Kidney epithelial cell (primary cell): ENCODE measurements around the gene FANK1. TPM values are rescaled to one million over a fixed set of nuclear protein-coding genes. Genes with fewer than 3 reads are reported as not detected.

Source experiments
- DNase-seq: peaks from one replicate; pipeline ENCODE4 v3.0.0-alpha.2; 2010; ENCODE audit warnings: low read depth
- H3K27me3 ChIP-seq: 2 replicates; pipeline ENCODE4 v1.6.0; 2011; ENCODE audit warnings: low read length; ENCODE audit not compliant: control insufficient read depth, insufficient read depth
- H3K36me3 ChIP-seq: 2 replicates; pipeline ENCODE4 v1.5.1; 2011; ENCODE audit warnings: low read length; ENCODE audit not compliant: control insufficient read depth, insufficient read depth
- H3K4me3 ChIP-seq: 2 replicates; pipeline ENCODE4 v1.5.1; 2011; ENCODE audit warnings: low read depth, mild to moderate bottlenecking, control low read depth, low read length
- total RNA-seq: library from RNA; depleted of rRNA; stranded (reverse); fragments of >200 nt; gene quantifications from 2 replicates; pipeline ENCODE4 v1.2.3, GENCODE V29; 2015
- TF ChIP-seq, protein P1 (sequence below): IDR thresholded peaks from 2 replicates; pipeline ENCODE4 v1.5.1; 2011; ENCODE audit warnings: mild to moderate bottlenecking, moderate library complexity, low read length, control low read depth, inconsistent platforms; ENCODE audit not compliant: insufficient read depth, poor library complexity, severe bottlenecking

FANK1 gene
- total RNA-seq, 1 donor from 2014 or later, result 7.5 TPM

DNA sequence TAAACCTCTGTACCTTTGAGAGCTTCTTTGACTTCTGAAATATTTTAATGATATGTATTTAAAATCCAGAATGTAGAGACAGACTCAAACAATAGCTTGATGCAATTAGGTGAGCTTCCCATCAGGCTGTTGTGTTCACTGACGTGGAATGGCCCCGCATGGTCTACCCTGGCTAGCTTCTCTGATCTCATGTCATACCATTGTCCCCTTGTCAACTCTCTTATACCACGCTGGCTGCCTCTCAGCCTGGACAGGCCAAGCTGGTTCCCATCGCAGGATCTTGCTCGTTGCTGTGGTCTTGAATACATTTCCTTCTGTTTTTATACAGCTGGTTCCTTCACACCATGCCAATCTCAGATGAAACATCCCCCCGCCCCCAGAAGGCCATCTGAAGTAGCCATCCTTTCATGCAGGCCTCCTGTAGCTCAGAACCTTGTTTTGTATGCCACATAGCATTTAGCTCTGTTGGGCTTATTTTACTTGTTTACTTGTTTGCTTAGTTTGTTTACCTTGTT is 84.2 kb downstream of the FANK1 start:
- TF ChIP-seq, protein P1, sequence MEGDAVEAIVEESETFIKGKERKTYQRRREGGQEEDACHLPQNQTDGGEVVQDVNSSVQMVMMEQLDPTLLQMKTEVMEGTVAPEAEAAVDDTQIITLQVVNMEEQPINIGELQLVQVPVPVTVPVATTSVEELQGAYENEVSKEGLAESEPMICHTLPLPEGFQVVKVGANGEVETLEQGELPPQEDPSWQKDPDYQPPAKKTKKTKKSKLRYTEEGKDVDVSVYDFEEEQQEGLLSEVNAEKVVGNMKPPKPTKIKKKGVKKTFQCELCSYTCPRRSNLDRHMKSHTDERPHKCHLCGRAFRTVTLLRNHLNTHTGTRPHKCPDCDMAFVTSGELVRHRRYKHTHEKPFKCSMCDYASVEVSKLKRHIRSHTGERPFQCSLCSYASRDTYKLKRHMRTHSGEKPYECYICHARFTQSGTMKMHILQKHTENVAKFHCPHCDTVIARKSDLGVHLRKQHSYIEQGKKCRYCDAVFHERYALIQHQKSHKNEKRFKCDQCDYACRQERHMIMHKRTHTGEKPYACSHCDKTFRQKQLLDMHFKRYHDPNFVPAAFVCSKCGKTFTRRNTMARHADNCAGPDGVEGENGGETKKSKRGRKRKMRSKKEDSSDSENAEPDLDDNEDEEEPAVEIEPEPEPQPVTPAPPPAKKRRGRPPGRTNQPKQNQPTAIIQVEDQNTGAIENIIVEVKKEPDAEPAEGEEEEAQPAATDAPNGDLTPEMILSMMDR, result no peak
- DNase-seq, result no peak
- no peaks in the 10 kb centered on the region for H3K36me3 ChIP-seq
- H3K27me3 ChIP-seq, result no peaks in the 10 kb centered on the region
- no peak overlapping the region for H3K4me3 ChIP-seq

DNA sequence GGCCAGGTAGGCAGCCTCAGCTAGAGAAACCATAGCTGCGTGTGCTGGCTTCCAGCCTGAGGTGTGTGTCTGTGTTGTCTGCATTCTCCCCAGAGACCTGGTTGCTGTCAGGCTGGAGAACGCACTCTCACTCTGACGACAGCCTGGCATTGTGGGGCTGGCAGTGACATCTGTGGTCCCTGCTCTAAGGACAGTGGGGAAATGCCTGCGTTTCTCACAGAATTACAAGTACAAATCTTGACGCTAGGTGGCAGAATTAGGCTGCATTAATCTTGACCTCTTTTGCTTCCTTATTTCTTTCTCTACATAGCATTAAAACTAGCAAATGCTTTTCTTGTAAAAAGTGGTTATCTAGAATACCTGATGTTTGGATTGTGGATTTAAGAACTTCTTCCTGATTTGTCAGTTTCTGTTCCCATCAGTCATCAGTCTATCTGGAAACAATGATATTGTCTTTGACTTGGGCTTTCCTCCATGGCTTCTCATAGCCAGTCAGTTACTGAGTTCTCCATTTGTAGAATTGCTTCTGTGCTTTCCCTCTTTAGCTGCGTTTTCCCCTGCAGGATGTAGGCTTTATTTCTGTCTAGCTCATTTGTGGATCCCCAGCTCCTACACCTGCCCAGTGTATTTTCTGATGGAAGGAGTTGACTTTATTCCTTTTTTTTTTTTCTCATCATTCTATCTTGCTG is 86.0 kb downstream of the FANK1 start:
- peak; percentile 29 for DNase-seq
- H3K36me3 ChIP-seq, result no peaks in the 10 kb centered on the region
- H3K27me3 ChIP-seq, result no peaks in the 10 kb centered on the region
- H3K4me3 ChIP-seq, result no peak overlapping the region
- TF ChIP-seq, protein P1, result peak; percentile 41

GRCh38 chr10:125983161-125983560 is 86.8 kb downstream of the FANK1 start:
- TF ChIP-seq, protein P1, result no peak
- no peaks in the 10 kb centered on the region for H3K27me3 ChIP-seq
- H3K36me3 ChIP-seq, result no peaks in the 10 kb centered on the region
- DNase-seq, result no peak
- H3K4me3 ChIP-seq, result no peak overlapping the region

- TF ChIP-seq, protein P1, result no peak
- no peak for DNase-seq
- no peaks in the 10 kb centered on the region for H3K27me3 ChIP-seq
- no peak overlapping the region for H3K4me3 ChIP-seq
- H3K36me3 ChIP-seq, result no peaks in the 10 kb centered on the region
Measured at GRCh38 chr10:125983656-125984055, 87.3 kb downstream of the FANK1 start.

GRCh38 chr10:125984346-125984745 is 88.0 kb downstream of the FANK1 start:
- H3K27me3 ChIP-seq, result no peaks in the 10 kb centered on the region
- H3K36me3 ChIP-seq, result no peaks in the 10 kb centered on the region
- TF ChIP-seq, protein P1, result no peak
- no peak for DNase-seq
- no peak overlapping the region for H3K4me3 ChIP-seq
